ENCODE measurements around the gene GYPC.

- TF ChIP-seq GATA3 (IDR thresholded peaks at IDR 0.05; ENCODE audit: low read depth, low read length): no peak
- TF ChIP-seq GATA2 (IDR thresholded peaks at IDR 0.05; ENCODE audit: low read depth, low read length): no peak
Measured at GRCh38 chr2:126664234-126664633, 8.3 kb downstream of the GYPC start.

Data from SH-SY5Y (cell line).